Measurements from ENCODE around the gene RCOR1. TPM values are rescaled to one million over a fixed set of nuclear protein-coding genes. Genes with fewer than 3 reads are reported as not detected.

RCOR1 gene
- total and polyA plus RNA-seq, 2 donors: 12.6 to 32.8 TPM

GRCh38 chr14:102696332-102696731 lies 103.9 kb downstream of the RCOR1 start:
- WGBS: 73% methylated on average over 8 of the region's 8 CpGs
- Histone ChIP-seq H3K4me3 (ENCODE audit: low read depth, low read length) (no peak overlapping the region), H3K36me3 (ENCODE audit: insufficient read depth) (no peaks in the 10 kb centered on the region), H3K27ac (ENCODE audit: low read depth) (no peak overlapping the region), H3K4me1 (ENCODE audit: insufficient read depth) (peaks cover 3% of the 10 kb centered on the region)
- DNase-seq (ENCODE audit: extremely low spot score): no peak

GRCh38 chr14:102696856-102697495 lies 104.5 kb downstream of the RCOR1 start:
- 34% methylated on average over 3 of the region's 3 CpGs for WGBS
- no peak for DNase-seq (ENCODE audit: extremely low spot score)
- H3K27ac ChIP-seq (ENCODE audit: low read depth): no peak overlapping the region
- peaks cover 3% of the 10 kb centered on the region for H3K4me1 ChIP-seq (ENCODE audit: insufficient read depth)
- H3K36me3 ChIP-seq (ENCODE audit: insufficient read depth): no peaks in the 10 kb centered on the region
- H3K4me3 ChIP-seq (ENCODE audit: low read depth, low read length): no peak overlapping the region

- H3K4me3 ChIP-seq (ENCODE audit: low read depth, low read length): no peak overlapping the region
- WGBS: 90% methylated on average over 6 of the region's 6 CpGs
- H3K36me3 ChIP-seq (ENCODE audit: insufficient read depth): no peaks in the 10 kb centered on the region
- peaks cover 3% of the 10 kb centered on the region for H3K4me1 ChIP-seq (ENCODE audit: insufficient read depth)
- DNase-seq (ENCODE audit: extremely low spot score): no peak
- no peak overlapping the region for H3K27ac ChIP-seq (ENCODE audit: low read depth)
Observed at GRCh38 chr14:102697501-102697900, 105.1 kb downstream of the RCOR1 start.

- no peak overlapping the region for H3K4me3 ChIP-seq (ENCODE audit: low read depth, low read length)
- H3K27ac ChIP-seq (ENCODE audit: low read depth): no peak overlapping the region
- DNase-seq (ENCODE audit: extremely low spot score): no peak
- H3K36me3 ChIP-seq (ENCODE audit: insufficient read depth): no peaks in the 10 kb centered on the region
- H3K4me1 ChIP-seq (ENCODE audit: insufficient read depth): peaks cover 3% of the 10 kb centered on the region
- WGBS: 75% methylated on average over 2 of the region's 2 CpGs
Observed at GRCh38 chr14:102699416-102700110, 107.1 kb downstream of the RCOR1 start.

GRCh38 chr14:102708494-102708893 lies 116.0 kb downstream of the RCOR1 start:
- DNase-seq (ENCODE audit: extremely low spot score): no peak
- H3K27ac ChIP-seq (ENCODE audit: low read depth): no peak overlapping the region
- WGBS: 95% methylated on average over 9 of the region's 9 CpGs
- H3K36me3 ChIP-seq (ENCODE audit: insufficient read depth): peaks cover 1% of the 10 kb centered on the region
- H3K4me1 ChIP-seq (ENCODE audit: insufficient read depth): no peaks in the 10 kb centered on the region
- H3K4me3 ChIP-seq (ENCODE audit: low read depth, low read length): no peak overlapping the region

- WGBS: 90% methylated on average over 6 of the region's 6 CpGs
- no peak for DNase-seq (ENCODE audit: extremely low spot score)
- Histone ChIP-seq H3K4me3 (ENCODE audit: low read depth, low read length) (no peak overlapping the region), H3K4me1 (ENCODE audit: insufficient read depth) (no peaks in the 10 kb centered on the region), H3K36me3 (ENCODE audit: insufficient read depth) (peaks cover 1% of the 10 kb centered on the region), H3K27ac (ENCODE audit: low read depth) (no peak overlapping the region)
Observed at GRCh38 chr14:102711207-102711606, 118.8 kb downstream of the RCOR1 start.

DNA sequence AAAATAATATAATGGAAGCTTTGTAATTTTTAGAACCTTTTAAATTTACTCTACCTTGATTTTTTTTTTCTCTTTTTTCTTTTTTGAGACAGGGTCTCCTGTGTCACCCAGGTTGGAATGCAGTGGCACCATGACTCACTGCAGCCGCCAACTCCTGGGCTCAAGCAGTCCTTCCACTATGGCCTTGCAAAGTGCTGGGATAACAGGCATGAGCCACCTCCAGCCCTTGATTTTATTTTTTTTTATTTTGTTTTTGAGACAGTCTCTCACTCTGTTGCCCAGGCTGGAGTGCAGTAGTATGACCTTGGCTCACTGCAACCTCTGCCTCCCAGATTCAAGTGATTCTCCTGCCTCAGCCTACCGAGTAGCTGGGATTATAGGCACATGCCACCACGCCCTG lies 119.5 kb downstream of the RCOR1 start:
- Histone ChIP-seq H3K4me3 (ENCODE audit: low read depth, low read length) (no peak overlapping the region), H3K36me3 (ENCODE audit: insufficient read depth) (peaks cover 1% of the 10 kb centered on the region), H3K27ac (ENCODE audit: low read depth) (no peak overlapping the region), H3K4me1 (ENCODE audit: insufficient read depth) (no peaks in the 10 kb centered on the region)
- WGBS: 80% methylated on average over 3 of the region's 3 CpGs
- DNase-seq (ENCODE audit: extremely low spot score): no peak

DNA sequence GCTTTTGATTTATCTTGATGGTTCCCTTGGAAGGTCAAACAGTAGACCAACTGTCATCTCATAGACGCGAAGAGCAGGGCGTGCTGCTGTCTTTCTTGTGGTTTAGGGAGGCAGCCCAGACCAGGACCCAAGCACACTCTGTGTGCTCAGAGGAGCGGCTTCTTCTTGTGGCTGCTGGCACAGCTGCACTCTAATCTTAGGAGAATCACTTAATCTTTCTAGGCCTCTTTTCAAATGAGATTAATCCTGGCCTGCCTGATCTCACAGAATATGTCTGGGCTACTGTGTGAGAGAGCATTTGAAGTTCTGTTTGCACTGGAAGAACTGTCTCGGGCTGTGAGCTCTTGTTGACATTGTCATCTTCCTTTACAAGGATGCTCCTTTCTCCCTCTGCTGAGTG lies 124.8 kb downstream of the RCOR1 start:
- DNase-seq (ENCODE audit: extremely low spot score): no peak
- Histone ChIP-seq H3K27ac (ENCODE audit: low read depth) (no peak overlapping the region), H3K4me3 (ENCODE audit: low read depth, low read length) (no peak overlapping the region), H3K4me1 (ENCODE audit: insufficient read depth) (no peaks in the 10 kb centered on the region), H3K36me3 (ENCODE audit: insufficient read depth) (no peaks in the 10 kb centered on the region)
- 68% methylated on average over 5 of the region's 5 CpGs for WGBS

GRCh38 chr14:102722646-102723045 lies 130.2 kb downstream of the RCOR1 start:
- no peak for DNase-seq (ENCODE audit: extremely low spot score)
- H3K36me3 ChIP-seq (ENCODE audit: insufficient read depth): peaks cover 6% of the 10 kb centered on the region
- H3K4me3 ChIP-seq (ENCODE audit: low read depth, low read length): no peak overlapping the region
- no peaks in the 10 kb centered on the region for H3K4me1 ChIP-seq (ENCODE audit: insufficient read depth)
- WGBS: 95% methylated on average over 4 of the region's 4 CpGs
- H3K27ac ChIP-seq (ENCODE audit: low read depth): no peak overlapping the region

DNA sequence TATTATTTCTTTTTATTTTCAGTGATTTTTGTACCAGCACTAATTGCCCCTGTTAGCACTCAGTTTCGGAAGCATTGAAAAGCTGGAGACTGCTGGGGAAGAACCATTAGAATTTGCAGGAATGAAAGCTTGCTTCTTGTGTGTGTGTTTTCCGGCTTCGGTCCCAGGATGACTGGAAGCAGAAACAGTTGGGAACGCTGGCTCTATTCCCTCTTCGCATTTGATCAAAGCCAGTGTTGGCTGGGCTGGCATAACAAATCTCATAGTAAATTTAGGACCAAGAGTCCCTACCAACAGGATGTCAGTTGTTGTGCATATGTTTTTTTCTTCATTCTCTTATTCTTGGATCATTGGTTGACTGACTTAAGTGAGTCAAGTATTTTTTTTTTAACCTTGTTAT lies 131.2 kb downstream of the RCOR1 start:
- peaks cover 6% of the 10 kb centered on the region for H3K36me3 ChIP-seq (ENCODE audit: insufficient read depth)
- DNase-seq (ENCODE audit: extremely low spot score): no peak
- H3K4me1 ChIP-seq (ENCODE audit: insufficient read depth): no peaks in the 10 kb centered on the region
- no peak overlapping the region for H3K4me3 ChIP-seq (ENCODE audit: low read depth, low read length)
- H3K27ac ChIP-seq (ENCODE audit: low read depth): no peak overlapping the region
- 90% methylated on average over 5 of the region's 5 CpGs for WGBS

DNA sequence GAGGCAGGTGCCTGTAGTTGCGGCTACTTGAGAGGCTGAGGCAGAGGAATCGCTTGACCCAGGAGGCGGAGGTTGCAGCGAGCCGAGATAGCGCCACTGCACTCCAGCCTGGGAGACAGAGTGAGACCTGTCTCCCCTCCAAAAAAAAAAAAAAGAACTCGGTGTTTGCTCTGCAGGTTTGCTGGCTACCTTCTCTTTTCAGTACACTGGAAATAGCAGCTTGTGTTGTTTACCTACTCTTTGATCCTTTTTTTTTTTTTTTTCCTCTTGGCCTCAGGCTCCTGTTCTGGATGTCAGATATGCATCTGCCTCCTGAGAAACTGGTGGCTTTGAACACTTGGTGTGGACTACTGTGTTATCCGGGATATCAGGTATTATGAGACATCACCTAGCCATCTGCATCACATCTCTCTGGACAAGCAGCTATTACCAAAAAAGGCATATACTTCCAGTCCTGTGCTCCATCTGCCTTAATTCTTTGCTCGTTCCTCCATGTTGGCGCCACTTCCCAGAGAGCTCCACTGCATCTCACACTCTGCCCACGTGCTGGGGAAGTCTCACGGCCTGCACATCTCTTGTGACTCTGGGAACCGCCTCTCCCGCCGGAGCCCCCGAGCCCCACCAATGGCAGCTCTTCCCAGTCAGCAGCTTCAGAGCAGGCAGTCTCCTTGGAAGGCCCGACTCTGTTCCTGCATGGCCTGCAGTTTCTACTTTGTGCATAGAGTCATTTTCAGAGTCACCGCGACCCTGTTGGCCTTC lies 133.9 kb downstream of the RCOR1 start:
- H3K36me3 ChIP-seq (ENCODE audit: insufficient read depth): peaks cover 6% of the 10 kb centered on the region
- no peak overlapping the region for H3K4me3 ChIP-seq (ENCODE audit: low read depth, low read length)
- DNase-seq (ENCODE audit: extremely low spot score): no peak
- WGBS: 88% methylated on average over 19 of the region's 19 CpGs
- H3K4me1 ChIP-seq (ENCODE audit: insufficient read depth): no peaks in the 10 kb centered on the region
- no peak overlapping the region for H3K27ac ChIP-seq (ENCODE audit: low read depth)

DNA sequence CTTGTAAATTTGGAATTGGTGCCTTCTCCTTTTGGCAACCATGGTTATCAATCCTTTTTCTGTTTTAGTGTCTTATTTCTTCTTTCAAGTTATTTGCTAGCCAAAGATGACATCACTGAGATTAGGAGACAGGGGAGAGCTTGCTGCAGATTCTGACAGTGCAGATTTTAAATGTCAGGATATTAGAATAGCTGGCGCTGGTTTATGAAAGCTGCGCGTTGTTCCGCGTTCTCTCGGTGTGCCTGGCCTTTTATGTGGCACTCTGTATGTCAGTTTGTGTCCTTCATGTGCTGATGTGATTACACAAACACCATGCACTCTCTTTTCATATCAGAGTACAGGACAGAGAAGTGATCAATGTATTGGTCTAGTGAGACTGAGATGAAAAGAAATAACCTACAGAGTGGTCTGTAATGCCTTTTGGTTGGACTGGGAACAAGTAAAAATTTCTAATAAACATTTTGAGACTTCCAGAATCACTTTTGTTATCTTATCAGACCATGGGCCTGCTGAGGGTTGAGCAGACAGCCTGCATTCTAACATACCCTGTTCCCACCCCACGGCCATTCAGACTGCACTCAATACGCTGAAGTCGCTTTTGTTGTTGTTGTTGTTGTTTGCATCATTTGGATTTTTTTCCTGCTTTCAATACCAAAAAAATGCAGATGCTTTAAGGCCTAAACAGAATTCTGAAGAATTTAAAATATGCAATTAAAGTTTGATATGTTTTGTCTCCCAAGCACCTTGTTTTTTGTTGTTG lies 135.1 kb downstream of the RCOR1 start:
- DNase-seq (ENCODE audit: extremely low spot score): no peak
- H3K27ac ChIP-seq (ENCODE audit: low read depth): no peak overlapping the region
- H3K4me1 ChIP-seq (ENCODE audit: insufficient read depth): no peaks in the 10 kb centered on the region
- H3K36me3 ChIP-seq (ENCODE audit: insufficient read depth): peaks cover 6% of the 10 kb centered on the region
- 69% methylated on average over 9 of the region's 9 CpGs for WGBS
- no peak overlapping the region for H3K4me3 ChIP-seq (ENCODE audit: low read depth, low read length)

GRCh38 chr14:102728501-102728900 lies 136.1 kb downstream of the RCOR1 start:
- peaks cover 2% of the 10 kb centered on the region for H3K36me3 ChIP-seq (ENCODE audit: insufficient read depth)
- WGBS: 85% methylated on average over 6 of the region's 6 CpGs
- no peak overlapping the region for H3K4me3 ChIP-seq (ENCODE audit: low read depth, low read length)
- DNase-seq (ENCODE audit: extremely low spot score): no peak
- no peaks in the 10 kb centered on the region for H3K4me1 ChIP-seq (ENCODE audit: insufficient read depth)
- no peak overlapping the region for H3K27ac ChIP-seq (ENCODE audit: low read depth)
